Esophagus squamous epithelium (tissue), 5 donors: ENCODE measurements around the gene FAM184B. TPM values are rescaled to one million over a fixed set of nuclear protein-coding genes. Genes with fewer than 3 reads are reported as not detected.

ENCODE experiments used
- DNase-seq: peaks from one replicate; lab custom pipeline; 2025; lab: John Stamatoyannopoulos, UW
- H3K27ac ChIP-seq, 4 donors: fragments of 200-600 bp; sonication (generic); one replicate each; pipeline ENCODE4 v1.5.1; 2016 to 2019; ENCODE audit warnings: mild to moderate bottlenecking in 1 of 4
- H3K27me3 ChIP-seq, 4 donors: fragments of 200-600 bp; sonication (generic); 1 replicate in 3 of 4; 2 replicates in 1 of 4; pipeline versions ENCODE4 v1.5.1 to v1.6.0; 2017 to 2021; ENCODE audit warnings: antibody characterized with exemption in 1 of 4
- H3K36me3 ChIP-seq, 3 donors: fragments of 200-600 bp; sonication (generic); one replicate each; pipeline ENCODE4 v1.5.1; 2016 to 2019
- H3K4me1 ChIP-seq, 3 donors: fragments of 200-600 bp; sonication (generic); one replicate each; pipeline ENCODE4 v1.5.1; 2017 to 2019
- H3K4me3 ChIP-seq, 4 donors: fragments of 200-600 bp; sonication (generic); 1 replicate in 3 of 4; 2 replicates in 1 of 4; pipeline ENCODE4 v1.5.1; 2016 to 2019; ENCODE audit warnings: mild to moderate bottlenecking in 2 of 4, moderate library complexity in 1 of 4
- H3K9me3 ChIP-seq, 3 donors: fragments of 200-600 bp; sonication (generic); one replicate each; pipeline ENCODE4 v1.5.1; 2016 to 2019
- POLR2A ChIP-seq, 4 donors: fragments of 450-650 bp; IDR thresholded peaks; one replicate each; pipeline ENCODE4 v1.6.1; 2017; ENCODE audit warnings: antibody characterized with exemption in 4 of 4, mild to moderate bottlenecking in 4 of 4, moderate library complexity in 3 of 4
- WGBS, 2 donors: methylation state at CpG; one replicate each; pipeline ENCODE4 v1.1.5; 2018; 5-methylcytosine and 5-hydroxymethylcytosine counted together
- intact Hi-C: fragments of 100-400 bp; cut with DNase I; formaldehyde crosslinking; loops from one replicate; pipeline ENCODE4 v1.15.0; 2022
- total RNA-seq, 4 donors: library from RNA; depleted of rRNA; stranded (reverse); fragments of >200 nt; gene quantifications; one replicate each; pipeline ENCODE4 v1.1.0, GENCODE V29; 2016
- TF ChIP-seq, protein P1 (sequence below), 6 experiments: fragments of 450-650 bp in 4 of 6; fragments of 200-600 bp in 2 of 6; sonication (generic) in 2 of 6; IDR thresholded peaks; one replicate each; pipeline ENCODE4 v1.5.1; 2016 to 2019; ENCODE audit warnings: antibody characterized with exemption in 6 of 6, mild to moderate bottlenecking in 4 of 6, moderate library complexity in 4 of 6
- donor health status: DM: yes; HTN: yes; CAD: no.

FAM184B gene
- total RNA-seq, 4 donors from 2014 or later: 0.18 to 0.76 (median 0.19) TPM

DNA sequence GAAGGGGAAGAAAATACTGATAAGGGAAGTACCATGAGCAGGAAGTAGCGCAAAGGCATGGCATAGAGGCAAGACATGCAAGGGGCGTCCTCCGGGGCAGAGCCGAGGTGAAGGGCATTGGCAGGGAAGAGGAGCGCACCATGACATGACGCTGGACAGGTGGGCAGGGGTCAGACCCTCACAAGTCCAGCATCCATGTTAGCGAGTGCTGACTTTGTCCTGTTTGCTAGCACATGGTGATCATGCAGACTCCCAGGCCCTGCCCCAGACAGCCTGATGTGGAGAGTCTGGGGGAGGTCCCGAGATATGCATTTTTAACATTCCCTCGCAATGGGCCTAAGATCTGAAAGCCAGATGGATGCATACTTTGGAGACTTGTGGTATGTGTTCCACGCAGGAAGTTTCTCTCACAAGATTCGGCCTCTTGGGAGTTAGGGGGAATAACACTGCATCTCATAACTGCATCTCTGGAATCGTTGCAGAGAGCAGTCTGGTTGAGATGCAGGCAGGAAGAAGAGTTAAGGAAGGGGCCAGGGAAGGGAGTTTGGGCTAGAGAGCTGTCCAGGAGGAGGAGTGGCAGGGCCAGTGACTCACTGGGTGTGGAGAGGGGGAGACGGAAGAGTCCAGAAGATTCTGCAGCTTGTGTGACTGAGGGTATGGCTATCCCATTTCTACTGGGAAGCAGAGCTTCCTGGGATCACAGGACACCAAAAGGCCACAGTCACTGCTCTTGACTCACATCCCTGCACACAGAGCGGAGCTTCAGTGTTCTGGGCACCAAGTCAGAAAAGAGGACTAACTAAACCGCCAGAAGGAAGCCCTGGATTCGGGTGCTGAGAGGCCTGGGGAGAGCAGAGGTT is 59.7 kb downstream of the FAM184B start:
- whole genome bisulfite sequencing, 2 donors: 66 to 77% methylated on average over 11 to 16 of the region's 16 CpGs
- H3K9me3 ChIP-seq: no peaks in the 10 kb centered on the region
- H3K27ac ChIP-seq: no peak overlapping the region
- intact Hi-C loops: no loop called here
- TF ChIP-seq, protein P1, sequence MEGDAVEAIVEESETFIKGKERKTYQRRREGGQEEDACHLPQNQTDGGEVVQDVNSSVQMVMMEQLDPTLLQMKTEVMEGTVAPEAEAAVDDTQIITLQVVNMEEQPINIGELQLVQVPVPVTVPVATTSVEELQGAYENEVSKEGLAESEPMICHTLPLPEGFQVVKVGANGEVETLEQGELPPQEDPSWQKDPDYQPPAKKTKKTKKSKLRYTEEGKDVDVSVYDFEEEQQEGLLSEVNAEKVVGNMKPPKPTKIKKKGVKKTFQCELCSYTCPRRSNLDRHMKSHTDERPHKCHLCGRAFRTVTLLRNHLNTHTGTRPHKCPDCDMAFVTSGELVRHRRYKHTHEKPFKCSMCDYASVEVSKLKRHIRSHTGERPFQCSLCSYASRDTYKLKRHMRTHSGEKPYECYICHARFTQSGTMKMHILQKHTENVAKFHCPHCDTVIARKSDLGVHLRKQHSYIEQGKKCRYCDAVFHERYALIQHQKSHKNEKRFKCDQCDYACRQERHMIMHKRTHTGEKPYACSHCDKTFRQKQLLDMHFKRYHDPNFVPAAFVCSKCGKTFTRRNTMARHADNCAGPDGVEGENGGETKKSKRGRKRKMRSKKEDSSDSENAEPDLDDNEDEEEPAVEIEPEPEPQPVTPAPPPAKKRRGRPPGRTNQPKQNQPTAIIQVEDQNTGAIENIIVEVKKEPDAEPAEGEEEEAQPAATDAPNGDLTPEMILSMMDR (IDR thresholded peaks at IDR 0.05): no peak
- TF ChIP-seq POLR2A (IDR thresholded peaks at IDR 0.05): no peak
- no peak overlapping the region for H3K4me3 ChIP-seq
- no peaks in the 10 kb centered on the region for H3K27me3 ChIP-seq
- DNase-seq: no peak
- no peaks in the 10 kb centered on the region for H3K36me3 ChIP-seq
- peaks cover 0 to 6% (median 0%) of the 10 kb centered on the region in 3 donors for H3K4me1 ChIP-seq

DNA sequence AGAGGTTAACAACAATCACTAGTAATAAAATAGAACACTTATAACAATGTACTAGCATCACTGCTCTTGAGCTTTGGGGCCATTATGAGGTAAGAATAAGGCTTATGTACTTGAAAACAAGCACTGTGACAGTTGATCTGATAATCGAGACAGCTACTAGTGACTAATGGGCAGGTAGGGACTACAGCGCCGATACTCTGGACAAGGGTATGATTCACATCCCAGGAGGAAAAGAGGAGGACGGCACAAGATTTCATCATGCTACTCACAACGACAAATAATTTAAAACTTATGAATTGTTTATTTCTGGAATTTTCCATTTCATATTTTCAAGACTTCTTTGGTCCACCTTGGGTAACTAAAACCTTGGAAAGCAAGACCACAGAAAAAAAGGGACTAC is 62.3 kb downstream of the FAM184B start:
- TF ChIP-seq, protein P1 (IDR thresholded peaks at IDR 0.05): no peak
- TF ChIP-seq POLR2A (IDR thresholded peaks at IDR 0.05): no peak

GRCh38 chr4:17718471-17718870 is 63.0 kb downstream of the FAM184B start:
- H3K9me3 ChIP-seq: no peaks in the 10 kb centered on the region
- no peak overlapping the region for H3K4me3 ChIP-seq
- intact Hi-C loops: no loop called here
- no peaks in the 10 kb centered on the region for H3K27me3 ChIP-seq
- H3K27ac ChIP-seq: no peak overlapping the region
- WGBS, 2 donors: 39 to 50% methylated on average over 2 to 3 of the region's 3 CpGs
- H3K4me1 ChIP-seq: peaks cover 0 to 6% (median 0%) of the 10 kb centered on the region in 3 donors
- no peaks in the 10 kb centered on the region for H3K36me3 ChIP-seq
- no peak for DNase-seq
- TF ChIP-seq, protein P1 (IDR thresholded peaks at IDR 0.05): no peak
- no peak for TF ChIP-seq POLR2A (IDR thresholded peaks at IDR 0.05)

More for the DNA sequence above, 62.3 kb downstream of the FAM184B start:
- no peak for DNase-seq
- no peak overlapping the region for H3K4me3 ChIP-seq
- no peaks in the 10 kb centered on the region for H3K9me3 ChIP-seq
- intact Hi-C loops: no loop called here
- no peaks in the 10 kb centered on the region for H3K36me3 ChIP-seq
- H3K27me3 ChIP-seq: no peaks in the 10 kb centered on the region
- no peak overlapping the region for H3K27ac ChIP-seq
- H3K4me1 ChIP-seq: peaks cover 0 to 6% (median 0%) of the 10 kb centered on the region in 3 donors
- WGBS, 2 donors: 46 to 68% methylated on average over 5 of the region's 5 CpGs

DNA sequence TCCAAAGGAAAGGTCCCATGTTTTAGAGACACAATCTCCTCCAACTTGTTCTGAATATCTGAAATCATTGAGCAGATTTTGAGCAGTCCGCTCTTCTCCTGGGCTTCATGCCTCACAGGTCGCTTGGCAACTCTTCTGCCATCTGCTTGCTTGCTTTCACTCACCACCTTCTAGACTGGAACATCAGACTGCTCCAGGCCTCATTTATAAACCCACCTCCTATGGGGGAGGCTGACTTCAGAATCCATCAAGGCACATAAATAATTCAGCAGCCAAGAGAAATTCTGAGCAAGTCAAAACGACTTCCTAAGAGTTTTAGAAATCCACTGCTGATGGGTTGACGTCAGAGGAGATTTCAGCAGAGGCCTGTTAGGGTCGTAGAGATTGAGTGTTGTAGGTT is 64.1 kb downstream of the FAM184B start:
- peaks cover 0 to 6% (median 0%) of the 10 kb centered on the region in 3 donors for H3K4me1 ChIP-seq
- H3K27me3 ChIP-seq: no peaks in the 10 kb centered on the region
- no peaks in the 10 kb centered on the region for H3K36me3 ChIP-seq
- TF ChIP-seq, protein P1 (IDR thresholded peaks at IDR 0.05): no peak
- no peak for TF ChIP-seq POLR2A (IDR thresholded peaks at IDR 0.05)
- H3K27ac ChIP-seq: no peak overlapping the region
- intact Hi-C loops: no loop called here
- no peak for DNase-seq
- 65 to 68% methylated on average over 5 of the region's 5 CpGs for WGBS, 2 donors
- H3K9me3 ChIP-seq: no peaks in the 10 kb centered on the region
- no peak overlapping the region for H3K4me3 ChIP-seq

- H3K27ac ChIP-seq: no peak overlapping the region
These were observed 65.9 kb downstream of the FAM184B start for GRCh38 chr4:17715511-17715910.

More at GRCh38 chr4:17715511-17715910, 65.9 kb downstream of the FAM184B start:
- no peaks in the 10 kb centered on the region for H3K36me3 ChIP-seq
- TF ChIP-seq, protein P1 (IDR thresholded peaks at IDR 0.05): no peak
- TF ChIP-seq POLR2A (IDR thresholded peaks at IDR 0.05): no peak
- H3K27me3 ChIP-seq: no peaks in the 10 kb centered on the region
- WGBS, 2 donors: 92 to 94% methylated on average over 2 of the region's 2 CpGs
- DNase-seq: no peak
- intact Hi-C loops: no loop called here
- no peak overlapping the region for H3K4me3 ChIP-seq
- no peaks in the 10 kb centered on the region for H3K9me3 ChIP-seq
- no peaks in the 10 kb centered on the region for H3K4me1 ChIP-seq
